NCI-H2029 (cell line): Measurements from ENCODE around the gene ALG12.

Source experiments
- DNase-seq: peaks from one replicate; lab custom pipeline; 2025; lab: John Stamatoyannopoulos, UW

ALG12 gene

DNA sequence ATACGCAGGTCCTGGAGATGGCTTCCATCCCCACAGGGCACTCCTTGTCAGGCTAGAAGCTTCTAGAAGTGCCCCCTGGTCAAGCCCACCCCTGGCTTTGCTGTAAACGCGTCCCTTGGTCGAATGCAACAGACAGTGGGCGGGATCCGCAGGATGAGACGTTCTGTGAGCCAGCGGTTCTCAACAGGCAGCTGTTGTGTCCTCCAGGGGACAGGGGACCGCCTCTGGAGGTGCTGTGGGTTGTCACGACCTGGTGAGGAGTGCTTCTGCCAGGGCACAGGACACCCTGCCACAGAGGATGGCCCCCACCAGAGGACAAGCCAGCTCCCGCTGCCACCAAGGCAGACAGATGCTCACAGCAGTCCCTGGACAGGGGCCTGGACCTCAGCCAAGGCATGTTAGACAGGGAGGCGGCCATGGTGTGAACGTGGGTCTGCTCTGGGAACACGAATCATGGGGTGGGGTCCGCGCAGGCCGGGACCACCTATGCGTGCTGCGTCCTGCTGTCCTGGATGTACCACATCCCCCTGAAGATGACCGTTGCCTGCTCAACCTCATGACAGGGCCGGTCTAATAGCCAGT is 11.8 kb upstream of the ALG12 start:
- no peak for DNase-seq

DNA sequence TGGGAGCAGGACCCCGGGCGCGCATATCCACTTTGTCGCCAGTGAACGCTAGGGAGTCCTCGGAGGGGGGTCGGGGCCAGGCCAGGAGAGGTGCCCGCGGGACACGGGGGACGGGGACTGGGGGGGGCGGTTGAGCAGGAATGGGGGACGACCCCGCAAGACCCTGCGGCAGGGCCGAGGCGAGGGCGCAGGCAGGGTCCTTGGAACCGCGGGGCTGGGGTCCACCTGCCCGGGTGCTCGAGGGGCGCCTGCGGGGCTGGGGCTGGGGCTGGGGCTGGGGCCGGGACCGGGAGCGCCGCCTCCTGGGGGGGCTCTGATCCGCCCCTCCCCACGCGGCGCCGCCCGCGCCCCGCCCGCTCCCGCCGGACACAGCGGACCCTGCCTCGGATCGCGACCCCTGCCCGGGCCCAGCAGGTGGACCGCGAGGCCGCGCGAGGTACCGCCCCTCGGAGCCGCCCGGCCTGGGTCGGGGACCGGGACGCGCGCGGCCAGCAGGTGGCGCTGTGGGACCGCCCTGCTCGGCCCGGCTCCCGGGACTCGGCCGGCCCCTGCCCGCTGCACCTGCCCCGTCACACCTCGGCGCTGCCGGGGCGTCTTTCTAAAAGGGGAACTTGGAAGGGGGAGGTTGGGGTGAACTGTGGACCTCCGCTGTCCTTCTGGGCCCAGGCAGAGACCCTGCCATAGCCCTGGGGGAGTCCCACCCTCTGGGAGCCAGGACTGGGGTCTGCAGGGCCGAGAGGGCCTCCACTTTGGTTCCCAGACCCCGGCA is 11.2 kb upstream of the ALG12 start:
- no peak for DNase-seq

DNA sequence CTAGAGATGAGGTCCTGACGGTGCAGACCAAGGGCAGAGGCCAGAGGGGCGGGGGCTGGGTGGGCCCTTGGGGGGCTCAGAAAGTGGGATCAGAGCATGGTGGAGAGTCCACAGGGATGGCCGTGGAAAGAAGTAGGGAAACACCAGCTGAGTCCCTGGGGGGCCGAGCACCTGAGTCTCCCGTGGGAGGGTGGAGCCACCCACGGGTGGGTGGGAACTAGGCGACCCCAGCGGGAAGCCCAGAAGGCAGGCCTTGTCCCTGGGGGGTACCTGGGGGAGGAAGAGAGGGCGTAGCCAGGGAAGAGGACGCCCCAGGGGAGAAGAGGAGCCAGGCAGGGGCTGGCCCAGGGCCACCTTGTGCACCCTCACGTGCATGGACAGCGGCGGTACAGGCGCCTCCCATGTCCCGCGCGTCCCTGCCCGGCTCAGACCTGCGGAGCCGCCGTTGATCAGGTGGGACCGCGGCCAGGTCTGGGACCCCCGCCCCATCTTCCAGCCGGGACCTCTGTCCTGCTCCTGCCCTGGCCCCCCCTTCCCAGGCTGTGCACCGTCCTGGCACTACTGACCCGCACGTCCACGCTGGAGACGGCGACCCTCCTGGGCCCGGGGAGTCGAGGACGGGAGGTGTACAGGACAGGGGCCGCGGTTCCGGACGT is 10.4 kb upstream of the ALG12 start:
- no peak for DNase-seq

DNA sequence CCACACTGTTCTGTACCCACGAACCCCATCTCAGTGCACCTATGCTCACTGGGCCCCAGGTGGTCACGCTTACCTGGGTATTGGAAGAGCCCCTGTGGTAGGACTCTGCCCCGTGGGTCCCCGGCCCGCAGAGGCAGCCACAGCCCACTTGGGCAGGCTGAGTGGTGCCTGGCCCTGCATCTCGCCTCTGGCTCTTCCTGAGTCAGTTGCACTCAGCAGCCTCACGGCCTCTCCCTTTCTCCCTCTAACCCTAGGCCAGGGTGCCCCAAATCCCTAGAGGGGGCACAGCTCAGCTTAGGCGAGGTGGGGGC is 9.9 kb upstream of the ALG12 start:
- no peak for DNase-seq

DNA sequence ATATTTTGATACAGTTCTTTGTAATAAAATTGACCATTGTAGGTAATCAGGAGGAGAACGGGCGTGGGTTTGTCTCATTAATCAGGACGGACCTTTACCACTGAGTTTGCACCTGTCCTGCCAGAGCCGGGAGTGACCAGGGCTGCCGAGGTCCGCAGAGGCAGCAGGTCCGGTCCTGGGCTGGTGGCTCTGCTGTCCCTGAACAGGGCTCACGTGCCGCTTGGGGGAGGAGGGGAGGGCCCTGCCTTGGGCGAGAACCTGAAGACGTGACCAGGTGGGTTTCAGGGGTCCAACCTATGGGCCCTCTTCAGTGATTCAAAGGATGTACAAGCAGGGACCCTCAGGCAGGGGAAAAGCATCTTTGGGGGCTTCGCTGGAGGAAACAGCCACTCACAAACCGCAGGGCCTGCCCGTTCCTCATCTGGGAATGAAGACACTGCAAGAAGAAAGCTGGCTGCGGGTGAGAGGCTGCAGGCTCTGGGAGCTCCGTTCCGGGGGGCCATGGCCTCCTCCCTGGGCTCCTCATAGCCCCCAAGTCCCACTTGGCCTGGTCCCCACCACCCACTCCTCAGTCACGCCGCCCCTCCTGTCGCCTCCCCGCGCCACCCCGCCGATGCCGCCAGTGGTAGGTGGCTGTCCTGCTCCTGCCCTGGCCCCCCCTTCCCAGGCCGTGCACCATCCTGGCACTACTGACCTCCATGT is 9.4 kb upstream of the ALG12 start:
- DNase-seq: no peak

DNA sequence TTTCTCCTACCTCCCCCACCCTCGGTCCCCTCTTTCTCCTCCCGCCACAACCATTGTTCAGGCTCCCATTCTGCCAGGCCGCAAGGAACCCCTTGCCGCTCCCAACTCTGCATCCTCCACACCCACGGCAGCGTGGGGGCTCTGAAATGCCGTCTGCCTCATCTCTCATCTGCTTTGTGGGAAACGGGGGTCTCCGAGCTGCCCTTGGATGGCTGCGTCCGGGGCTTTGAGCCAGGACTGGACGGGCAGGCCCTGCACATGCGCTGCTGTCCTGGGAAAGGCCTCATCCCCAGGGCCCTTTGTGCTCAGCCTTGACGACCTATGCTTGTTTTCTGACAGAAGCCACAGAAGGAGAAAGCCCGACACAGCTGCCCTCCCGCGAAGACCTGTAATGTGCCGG is 8.7 kb upstream of the ALG12 start:
- DNase-seq: no peak

DNA sequence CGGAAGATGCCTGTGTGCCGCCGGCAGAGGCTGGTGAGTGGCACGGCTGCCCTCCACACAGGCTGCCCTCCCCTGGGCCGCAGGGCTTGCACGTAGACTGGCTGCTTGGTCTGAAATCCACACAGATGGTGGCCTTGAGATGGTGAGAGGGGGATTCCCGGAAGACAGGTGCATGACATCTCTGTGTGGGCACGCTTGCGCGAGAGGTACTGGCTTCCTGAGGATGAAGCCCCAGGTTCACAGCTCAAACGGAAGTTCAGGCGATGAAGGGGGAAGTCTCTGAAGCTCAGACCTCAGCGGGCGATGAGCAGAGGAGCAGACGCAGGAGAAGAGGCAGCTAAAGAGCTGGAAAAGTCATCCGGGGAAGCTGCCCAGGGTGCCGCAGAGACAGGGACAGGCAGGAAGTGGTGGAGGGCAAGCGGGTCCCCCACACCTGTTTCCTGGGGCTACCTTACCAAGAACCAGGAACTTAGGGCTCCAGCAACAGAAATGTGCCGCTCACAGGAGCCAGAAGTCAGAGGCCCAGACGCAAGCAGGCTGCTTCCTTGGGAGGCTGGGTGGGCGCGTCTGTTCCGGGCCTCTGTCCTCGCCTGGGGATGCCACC is 7.4 kb upstream of the ALG12 start:
- DNase-seq: no peak

DNA sequence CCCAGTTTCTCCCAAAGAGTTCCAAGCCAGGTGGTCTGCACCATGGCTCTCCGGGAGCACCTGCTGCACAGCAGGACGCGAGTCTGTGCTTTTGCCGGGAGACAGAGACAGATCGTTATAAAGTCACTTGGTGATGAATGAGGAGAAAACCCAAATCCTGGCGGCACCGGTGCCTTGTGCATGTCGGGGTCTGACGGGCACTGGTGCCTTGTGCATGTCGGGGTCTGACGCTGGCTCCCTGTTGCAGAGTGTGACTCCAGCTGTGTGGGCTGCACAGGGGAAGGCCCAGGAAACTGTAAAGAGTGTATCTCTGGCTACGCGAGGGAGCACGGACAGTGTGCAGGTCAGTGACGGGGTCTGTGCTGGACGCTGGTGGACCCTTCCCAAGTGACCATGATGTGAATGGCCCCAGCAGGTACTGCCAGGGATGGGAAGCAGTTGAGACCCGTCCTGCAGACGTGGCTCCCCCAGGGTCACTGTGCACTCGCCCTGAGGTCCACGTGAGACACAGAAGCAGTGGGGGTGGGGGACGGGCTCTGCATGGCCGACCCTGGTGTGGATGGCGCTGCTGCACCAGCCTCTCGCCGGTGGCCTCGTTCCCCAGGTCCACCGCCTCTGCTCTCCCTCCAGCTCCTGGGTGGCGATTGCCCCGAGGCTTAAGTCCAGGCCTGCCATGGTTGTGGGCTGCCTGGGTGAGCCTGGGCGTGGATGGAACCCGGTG is 6.0 kb upstream of the ALG12 start:
- no peak for DNase-seq

DNA sequence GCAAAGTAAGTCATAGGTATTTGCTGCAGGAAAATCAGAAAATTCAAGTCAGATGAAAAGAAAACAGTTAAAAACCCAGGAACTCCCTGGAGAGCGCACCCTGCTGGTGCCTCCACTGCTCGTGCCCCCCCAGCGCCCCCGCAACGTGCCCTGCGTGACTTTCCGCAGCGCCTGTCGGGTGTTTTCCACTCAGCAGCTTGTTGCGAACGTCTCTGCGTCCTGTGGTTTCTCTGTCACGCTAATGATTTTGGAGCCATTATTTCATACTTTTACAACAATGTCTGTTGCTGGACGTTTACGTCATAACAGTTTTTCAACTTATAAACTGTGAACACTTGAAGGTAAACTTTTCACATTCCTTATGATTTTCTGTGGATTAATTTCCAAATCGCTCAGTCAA is 5.2 kb upstream of the ALG12 start:
- no peak for DNase-seq

DNA sequence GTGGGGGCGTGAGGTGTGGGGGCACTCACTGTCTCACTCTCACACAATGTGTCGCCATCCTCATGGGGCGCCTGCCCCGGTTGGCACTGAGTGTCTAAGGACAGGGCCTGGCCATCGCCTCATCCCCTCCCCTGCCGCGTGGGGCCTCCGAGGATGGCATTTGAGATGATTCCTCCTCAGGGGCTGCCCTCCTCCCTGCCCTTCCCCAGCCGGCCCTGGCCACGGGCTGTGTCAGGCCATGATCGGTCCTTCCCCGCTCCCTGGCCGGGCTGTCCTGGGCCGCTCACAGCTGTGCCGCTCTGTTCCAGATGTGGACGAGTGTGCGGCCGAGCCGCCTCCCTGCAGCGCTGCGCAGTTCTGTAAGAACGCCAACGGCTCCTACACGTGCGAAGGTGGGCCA is 4.7 kb upstream of the ALG12 start:
- DNase-seq: no peak

DNA sequence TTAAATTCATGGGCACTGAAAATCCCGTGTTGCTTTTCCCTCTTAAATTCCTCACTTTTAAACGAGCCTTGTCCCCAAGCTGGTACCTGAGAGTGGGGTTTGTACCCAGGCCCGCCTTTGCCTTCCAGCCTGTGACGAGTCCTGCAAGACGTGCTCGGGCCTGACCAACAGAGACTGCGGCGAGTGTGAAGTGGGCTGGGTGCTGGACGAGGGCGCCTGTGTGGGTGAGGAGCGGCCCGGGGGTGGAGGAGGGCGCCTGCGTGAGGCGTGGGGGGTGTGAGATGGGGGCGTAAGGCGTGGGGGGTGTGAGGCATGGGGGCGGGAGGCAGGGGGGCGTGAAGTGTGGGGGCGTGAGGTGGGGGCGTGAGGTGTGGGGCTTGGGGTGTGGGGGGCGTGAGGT is 4.2 kb upstream of the ALG12 start:
- DNase-seq: no peak

DNA sequence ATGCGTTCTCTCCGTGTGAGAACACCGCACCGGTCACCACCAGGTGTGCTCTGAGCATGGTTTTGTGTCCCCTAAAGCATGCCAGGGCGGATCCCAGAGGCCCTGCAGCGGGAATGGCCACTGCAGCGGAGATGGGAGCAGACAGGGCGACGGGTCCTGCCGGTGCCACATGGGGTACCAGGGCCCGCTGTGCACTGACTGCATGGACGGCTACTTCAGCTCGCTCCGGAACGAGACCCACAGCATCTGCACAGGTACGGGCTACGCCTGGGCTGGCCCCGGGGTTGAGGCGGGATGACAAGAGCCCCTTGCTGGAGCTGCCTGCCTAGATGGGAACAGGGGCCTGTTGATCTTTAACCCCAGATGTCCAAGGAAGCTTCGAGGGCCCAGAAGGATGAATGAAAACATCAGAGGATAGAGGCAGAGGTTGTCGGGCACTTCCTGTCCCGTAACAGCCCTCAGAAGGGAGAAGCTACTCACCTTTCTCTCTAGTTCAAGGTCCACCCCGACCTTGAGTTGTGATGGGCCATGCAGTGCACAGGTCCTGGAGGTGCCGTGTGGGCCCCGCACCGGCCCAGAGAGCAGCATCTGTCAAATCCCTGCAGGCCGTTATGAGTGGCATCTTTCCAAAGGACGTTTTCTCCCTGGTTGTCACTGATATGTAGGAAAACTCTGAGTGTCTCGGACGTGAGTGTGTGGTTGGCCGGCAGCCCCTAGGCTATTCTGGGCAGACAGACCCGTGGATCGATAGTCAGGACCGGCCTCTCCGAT is 3.5 kb upstream of the ALG12 start:
- DNase-seq: no peak

DNA sequence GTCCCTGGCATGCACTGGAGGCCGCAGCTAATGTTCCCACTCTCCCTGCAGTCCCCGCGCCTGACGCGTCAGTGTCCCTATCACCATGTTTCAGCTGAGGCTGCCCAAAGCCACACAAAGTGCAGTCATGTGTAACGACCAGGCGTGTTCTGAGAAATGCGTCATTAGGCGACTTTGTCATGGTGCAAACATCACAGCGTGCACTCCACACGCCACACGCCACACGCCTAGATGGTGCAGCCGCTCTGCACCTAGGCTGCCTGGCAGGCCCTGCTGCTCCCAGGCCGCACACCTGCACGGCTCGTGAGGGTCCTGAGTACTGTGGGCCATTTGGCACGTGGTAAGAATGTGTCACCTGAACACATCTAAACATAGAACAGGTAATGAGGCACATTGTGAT is 2.6 kb upstream of the ALG12 start:
- no peak for DNase-seq

DNA sequence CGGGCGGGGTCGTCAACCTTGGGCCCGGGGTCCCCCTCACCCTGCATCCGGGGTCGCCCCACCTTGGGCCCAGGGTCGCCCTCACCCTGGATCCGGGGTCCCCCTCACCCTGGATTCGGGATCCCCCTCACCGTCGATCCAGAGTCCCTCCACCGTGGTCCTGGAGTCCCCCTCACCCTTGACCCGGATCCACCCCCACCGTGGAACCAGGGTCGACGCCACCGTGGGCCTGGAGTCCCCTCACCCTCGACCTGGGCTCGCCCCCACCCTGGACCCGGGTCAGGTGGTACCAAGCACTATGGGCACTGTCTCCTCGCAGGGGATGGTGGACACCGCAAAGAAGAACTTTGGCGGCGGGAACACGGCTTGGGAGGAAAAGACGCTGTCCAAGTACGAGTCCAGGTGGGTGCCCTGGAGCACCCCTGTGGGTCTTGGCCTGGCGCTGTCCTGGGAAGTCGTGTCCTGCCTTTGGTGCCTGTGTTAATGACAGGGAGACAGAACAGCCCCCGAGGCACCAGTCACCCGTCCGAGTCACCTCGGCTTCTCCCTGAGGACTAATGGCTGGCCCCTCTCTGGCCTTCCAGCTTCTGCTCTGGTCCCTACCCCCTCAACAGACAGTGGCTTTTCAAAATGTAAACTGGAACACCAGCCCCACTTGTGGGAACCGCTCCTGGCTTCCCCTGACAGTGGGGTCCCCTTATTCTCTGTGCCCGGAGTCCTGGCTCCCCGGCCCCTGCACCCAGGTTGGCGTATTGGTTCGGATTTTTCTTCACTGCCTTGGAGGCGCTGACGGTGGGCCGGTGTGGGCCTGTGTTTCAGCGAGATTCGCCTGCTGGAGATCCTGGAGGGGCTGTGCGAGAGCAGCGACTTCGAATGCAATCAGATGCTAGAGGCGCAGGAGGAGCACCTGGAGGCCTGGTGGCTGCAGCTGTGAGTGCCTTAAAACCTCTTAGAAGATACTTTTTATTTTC is 958 bp upstream of the ALG12 start:
- DNase-seq: no peak

DNA sequence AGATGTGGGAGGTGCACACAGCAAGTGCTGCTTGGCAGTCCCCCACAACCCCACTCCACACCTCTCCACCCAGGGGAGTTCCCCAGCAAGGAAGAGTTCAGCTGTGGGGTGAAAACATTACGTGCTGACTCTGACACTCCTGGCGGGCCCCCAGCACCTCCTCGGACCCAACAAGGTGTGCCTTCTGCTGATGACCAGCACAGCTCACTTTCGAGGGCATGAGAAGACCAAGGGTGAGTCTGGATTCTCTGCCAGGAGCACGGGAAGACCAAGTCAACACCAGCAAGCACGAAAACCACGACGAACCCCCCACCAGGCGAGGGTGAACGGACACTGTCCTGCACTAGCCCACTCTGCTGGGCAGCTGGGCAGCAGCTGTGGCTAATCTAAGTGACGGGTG is 1.4 kb downstream of the ALG12 start:
- no peak for DNase-seq

DNA sequence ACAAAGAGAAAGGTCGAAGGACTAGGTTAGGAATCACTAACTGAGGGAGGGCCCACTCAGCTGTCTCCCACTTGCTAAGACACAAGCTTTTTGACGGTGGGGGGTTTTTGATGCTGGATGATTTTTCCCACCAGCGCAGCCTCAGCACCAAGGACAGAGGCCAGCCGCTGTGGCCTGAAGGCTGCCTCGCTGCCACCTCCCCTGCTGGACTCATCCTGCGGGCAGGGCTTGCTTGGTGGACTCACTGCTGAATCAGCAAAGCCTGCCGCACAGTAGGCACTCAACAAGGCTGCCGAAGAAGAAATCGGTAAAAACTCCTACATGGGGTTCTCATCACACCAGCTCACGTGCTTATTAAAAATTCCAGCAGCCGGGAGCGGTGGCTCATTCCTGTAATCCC is 2.6 kb downstream of the ALG12 start:
- no peak for DNase-seq

DNA sequence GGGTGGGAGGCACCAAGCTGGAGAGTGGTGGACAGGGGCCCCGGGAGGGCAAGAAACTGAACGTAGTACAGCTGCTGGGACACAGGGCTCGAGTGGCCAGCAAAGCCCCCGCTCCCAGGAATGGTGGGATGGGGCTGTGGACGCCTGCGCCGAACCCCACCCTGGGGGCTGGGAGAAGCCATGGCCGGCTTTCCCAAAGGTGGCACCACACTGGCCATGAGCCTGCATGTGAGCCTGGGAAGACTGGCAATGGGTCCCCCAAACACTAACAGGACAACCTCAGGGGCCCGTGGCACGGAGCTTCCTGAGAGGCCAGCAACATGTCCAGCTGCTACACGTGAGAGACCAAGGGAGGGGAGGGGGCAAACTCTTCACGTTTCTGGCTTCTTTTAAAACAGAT is 4.0 kb downstream of the ALG12 start:
- no peak for DNase-seq

DNA sequence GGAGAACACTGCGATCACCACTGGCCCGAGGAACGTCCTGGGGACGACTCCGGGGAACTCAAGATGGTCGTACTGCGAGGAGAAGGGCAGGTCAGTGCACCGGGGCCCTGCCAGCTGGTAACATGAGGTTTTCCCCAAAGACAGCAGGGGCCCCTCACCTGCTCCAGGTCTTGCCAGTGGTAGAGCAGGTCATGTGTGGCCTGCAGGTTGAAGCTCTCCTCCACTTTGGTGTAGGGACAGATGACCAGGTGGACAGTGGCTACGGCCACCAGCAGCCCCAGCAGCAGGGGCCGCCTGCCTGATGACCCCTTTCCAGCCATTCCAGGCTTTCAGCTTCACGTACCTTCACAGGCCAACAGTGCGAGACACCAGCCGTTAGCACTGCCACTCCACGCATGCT is 4.8 kb downstream of the ALG12 start:
- no peak for DNase-seq

DNA sequence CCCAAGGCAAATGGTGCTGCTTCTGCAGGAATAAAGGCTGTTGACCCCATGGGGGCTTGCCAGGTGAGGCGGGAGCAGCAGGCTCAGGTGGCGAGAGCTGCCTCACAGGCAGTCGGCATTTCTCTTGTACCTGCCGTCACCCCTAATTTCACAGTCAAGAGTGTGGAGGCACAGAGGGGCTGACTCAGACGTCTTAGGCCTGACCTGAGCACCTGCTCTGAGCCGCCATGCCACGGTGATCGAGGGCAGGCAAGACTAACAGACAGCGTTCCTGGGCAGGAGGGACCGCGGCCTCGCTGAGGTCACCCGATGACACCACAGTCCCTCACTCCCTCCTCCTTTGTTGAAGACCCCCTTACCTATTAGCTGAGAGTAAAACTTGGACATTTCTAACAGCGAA is 5.2 kb downstream of the ALG12 start:
- no peak for DNase-seq
